ENCODE measurements around the gene SMARCA1.

The SMARCA1 gene

DNA sequence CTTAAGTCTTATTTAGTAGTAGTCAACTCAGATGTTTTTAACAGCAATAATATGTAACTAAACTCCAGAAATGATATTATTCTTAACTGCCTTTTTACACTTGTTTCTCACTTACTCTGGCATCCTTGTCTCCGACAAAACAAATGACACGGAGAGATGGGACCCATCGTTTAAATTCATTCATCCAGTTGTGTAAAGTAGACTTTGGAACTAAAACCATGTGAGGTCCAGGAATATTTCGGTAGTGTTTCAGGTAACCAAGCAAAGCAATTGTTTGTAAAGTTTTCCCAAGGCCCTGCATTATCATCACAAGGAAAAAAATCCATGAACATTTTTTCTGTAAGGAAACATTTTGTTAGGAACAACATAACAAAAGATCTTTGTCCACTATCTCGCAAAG is 11.6 kb downstream of the SMARCA1 start:
- TF ChIP-seq, protein P1, sequence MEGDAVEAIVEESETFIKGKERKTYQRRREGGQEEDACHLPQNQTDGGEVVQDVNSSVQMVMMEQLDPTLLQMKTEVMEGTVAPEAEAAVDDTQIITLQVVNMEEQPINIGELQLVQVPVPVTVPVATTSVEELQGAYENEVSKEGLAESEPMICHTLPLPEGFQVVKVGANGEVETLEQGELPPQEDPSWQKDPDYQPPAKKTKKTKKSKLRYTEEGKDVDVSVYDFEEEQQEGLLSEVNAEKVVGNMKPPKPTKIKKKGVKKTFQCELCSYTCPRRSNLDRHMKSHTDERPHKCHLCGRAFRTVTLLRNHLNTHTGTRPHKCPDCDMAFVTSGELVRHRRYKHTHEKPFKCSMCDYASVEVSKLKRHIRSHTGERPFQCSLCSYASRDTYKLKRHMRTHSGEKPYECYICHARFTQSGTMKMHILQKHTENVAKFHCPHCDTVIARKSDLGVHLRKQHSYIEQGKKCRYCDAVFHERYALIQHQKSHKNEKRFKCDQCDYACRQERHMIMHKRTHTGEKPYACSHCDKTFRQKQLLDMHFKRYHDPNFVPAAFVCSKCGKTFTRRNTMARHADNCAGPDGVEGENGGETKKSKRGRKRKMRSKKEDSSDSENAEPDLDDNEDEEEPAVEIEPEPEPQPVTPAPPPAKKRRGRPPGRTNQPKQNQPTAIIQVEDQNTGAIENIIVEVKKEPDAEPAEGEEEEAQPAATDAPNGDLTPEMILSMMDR (IDR thresholded peaks at IDR 0.05; ENCODE audit: low read depth, low read length): no peak
- no peak for TF ChIP-seq POLR2A (IDR thresholded peaks at IDR 0.05; ENCODE audit: extremely low read depth, insufficient read length)
- TF ChIP-seq, protein P2, sequence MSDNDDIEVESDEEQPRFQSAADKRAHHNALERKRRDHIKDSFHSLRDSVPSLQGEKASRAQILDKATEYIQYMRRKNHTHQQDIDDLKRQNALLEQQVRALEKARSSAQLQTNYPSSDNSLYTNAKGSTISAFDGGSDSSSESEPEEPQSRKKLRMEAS (IDR thresholded peaks at IDR 0.05; ENCODE audit: low read depth, low read length): no peak
- DNase-seq (ENCODE audit: low read depth): no peak
- H3K4me3 ChIP-seq (ENCODE audit: low read depth, low read length): no peak overlapping the region

DNA sequence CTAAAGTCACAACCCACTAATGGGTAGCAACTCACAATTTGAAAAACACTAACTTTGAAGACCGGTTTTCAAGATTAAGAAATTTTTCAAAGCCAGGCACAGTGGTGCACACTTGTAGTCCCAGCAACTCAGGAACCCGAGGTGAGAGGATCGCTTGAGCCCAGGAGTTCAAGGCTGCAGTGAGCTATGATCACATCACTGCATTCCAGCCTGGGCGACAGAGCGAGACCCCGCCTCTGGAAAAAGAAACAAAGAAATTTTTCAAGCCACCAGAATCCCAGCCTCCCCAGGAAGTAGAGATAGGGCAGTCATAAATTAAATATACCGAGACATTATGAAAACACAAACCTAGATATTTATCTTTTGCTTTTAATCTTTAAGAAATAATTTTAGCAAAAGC is 13.0 kb downstream of the SMARCA1 start:
- TF ChIP-seq MYC (IDR thresholded peaks at IDR 0.05; ENCODE audit: low read depth, low read length): no peak
- TF ChIP-seq, protein P1 (IDR thresholded peaks at IDR 0.05; ENCODE audit: low read depth, low read length): no peak
- no peak for TF ChIP-seq POLR2A (IDR thresholded peaks at IDR 0.05; ENCODE audit: extremely low read depth, insufficient read length)
- TF ChIP-seq, protein P2 (IDR thresholded peaks at IDR 0.05; ENCODE audit: low read depth, low read length): no peak
- no peak for DNase-seq (ENCODE audit: low read depth)
- H3K4me3 ChIP-seq (ENCODE audit: low read depth, low read length): no peak overlapping the region

DNA sequence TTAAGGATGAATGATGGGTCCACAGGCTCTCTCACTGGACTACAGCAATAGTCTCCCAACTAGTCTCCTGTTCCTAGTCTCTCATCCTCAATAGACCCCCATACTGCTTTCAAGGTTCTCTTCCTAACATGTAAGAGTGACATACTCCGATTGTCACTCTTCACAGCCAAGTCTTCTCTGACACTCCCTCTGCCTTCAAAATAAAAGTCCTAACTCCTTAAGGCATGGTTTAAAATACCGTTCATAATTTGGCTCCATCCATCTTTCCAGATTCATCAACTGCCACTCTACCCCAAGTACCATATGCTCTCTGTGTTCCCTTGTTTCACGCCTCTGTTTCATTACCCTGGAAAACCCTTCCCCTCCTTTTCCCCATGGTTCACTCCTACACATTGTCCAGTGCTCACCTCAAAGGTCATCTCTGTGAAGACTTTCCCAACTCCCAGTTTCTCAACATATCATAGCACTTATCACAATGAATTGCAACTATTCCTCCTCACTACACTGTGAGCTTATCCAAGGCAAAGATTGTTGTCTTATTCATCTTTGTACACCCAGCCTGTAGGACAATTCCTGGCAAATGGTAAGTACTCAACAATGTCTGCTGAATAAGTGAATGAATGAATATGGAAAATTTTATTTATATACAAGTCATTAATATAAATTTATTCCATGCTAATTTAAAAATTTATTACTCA is 26.0 kb downstream of the SMARCA1 start:
- TF ChIP-seq MYC (IDR thresholded peaks at IDR 0.05; ENCODE audit: low read depth, low read length) (no peak), POLR2A (IDR thresholded peaks at IDR 0.05; ENCODE audit: extremely low read depth, insufficient read length) (no peak)
- TF ChIP-seq, protein P1 (IDR thresholded peaks at IDR 0.05; ENCODE audit: low read depth, low read length): no peak
- TF ChIP-seq, protein P2 (IDR thresholded peaks at IDR 0.05; ENCODE audit: low read depth, low read length): no peak
- DNase-seq (ENCODE audit: low read depth): no peak
- H3K4me3 ChIP-seq (ENCODE audit: low read depth, low read length): no peak overlapping the region

DNA sequence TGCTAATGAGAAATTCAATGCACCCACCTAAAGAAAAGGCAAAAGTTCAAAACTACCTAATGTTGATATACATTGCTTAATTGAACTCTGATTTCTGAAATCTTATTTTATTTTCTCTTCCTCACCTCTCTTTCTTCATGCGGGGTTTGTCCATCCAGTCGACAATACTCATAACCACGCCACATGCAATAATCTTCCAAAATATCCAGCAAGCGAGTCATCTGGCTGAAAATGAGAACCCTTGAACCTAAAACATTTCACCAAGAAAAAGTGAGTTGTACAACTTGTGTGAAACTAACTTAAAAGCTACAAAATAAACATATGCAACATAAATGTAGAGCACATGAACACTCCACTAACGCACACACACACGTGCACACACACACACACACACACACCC is 26.7 kb downstream of the SMARCA1 start:
- TF ChIP-seq, protein P1 (IDR thresholded peaks at IDR 0.05; ENCODE audit: low read depth, low read length): no peak
- TF ChIP-seq, protein P2 (IDR thresholded peaks at IDR 0.05; ENCODE audit: low read depth, low read length): no peak
- TF ChIP-seq POLR2A (IDR thresholded peaks at IDR 0.05; ENCODE audit: extremely low read depth, insufficient read length): no peak
- TF ChIP-seq MYC (IDR thresholded peaks at IDR 0.05; ENCODE audit: low read depth, low read length): no peak
- no peak overlapping the region for H3K4me3 ChIP-seq (ENCODE audit: low read depth, low read length)
- DNase-seq (ENCODE audit: low read depth): no peak

DNA sequence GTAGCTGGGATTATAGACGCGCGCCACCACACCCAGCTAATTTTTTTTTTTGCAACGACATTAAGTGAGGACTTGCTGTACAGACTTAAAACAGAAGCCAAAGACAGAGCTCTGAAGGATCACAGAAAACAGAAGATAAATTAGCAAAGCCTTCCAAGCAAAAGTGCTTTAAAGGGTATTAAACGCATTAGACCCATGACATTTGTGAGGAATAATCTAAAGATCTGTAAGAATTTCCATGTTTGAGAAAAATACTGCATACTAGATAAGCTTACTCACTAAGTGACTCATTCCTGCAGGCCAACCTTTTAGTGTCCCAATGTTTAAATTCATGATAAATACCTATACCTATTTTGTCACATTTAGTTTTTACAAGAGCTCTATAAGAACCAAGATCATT is 27.4 kb downstream of the SMARCA1 start:
- H3K4me3 ChIP-seq (ENCODE audit: low read depth, low read length): no peak overlapping the region
- TF ChIP-seq MYC (IDR thresholded peaks at IDR 0.05; ENCODE audit: low read depth, low read length) (no peak), POLR2A (IDR thresholded peaks at IDR 0.05; ENCODE audit: extremely low read depth, insufficient read length) (no peak)
- TF ChIP-seq, protein P1 (IDR thresholded peaks at IDR 0.05; ENCODE audit: low read depth, low read length): no peak
- TF ChIP-seq, protein P2 (IDR thresholded peaks at IDR 0.05; ENCODE audit: low read depth, low read length): no peak
- no peak for DNase-seq (ENCODE audit: low read depth)

All from NB4 (cell line).